Mucosa of rectum (tissue), 2 donors: ENCODE results near the gene CTNND2.

Experiments used
- H3K27ac ChIP-seq, 2 donors: one replicate each; pipeline ENCODE4 v1.7.0; 2013; ENCODE audit warnings: inconsistent platforms in 2 of 2, low read depth in 2 of 2, low read length in 2 of 2
- H3K27me3 ChIP-seq, 2 donors: one replicate each; pipeline ENCODE4 v1.7.0; 2013; ENCODE audit warnings: low read length in 2 of 2; ENCODE audit not compliant: control insufficient read depth in 2 of 2, insufficient read depth in 2 of 2
- H3K36me3 ChIP-seq, 2 donors: one replicate each; pipeline ENCODE4 v1.7.0; 2013; ENCODE audit warnings: low read length in 2 of 2; ENCODE audit not compliant: control insufficient read depth in 2 of 2, insufficient read depth in 2 of 2
- H3K4me1 ChIP-seq, 2 donors: one replicate each; pipeline ENCODE4 v1.7.0; 2013; ENCODE audit warnings: low read length in 2 of 2, mild to moderate bottlenecking in 1 of 2; ENCODE audit not compliant: control insufficient read depth in 2 of 2, insufficient read depth in 2 of 2
- H3K4me3 ChIP-seq, 2 donors: one replicate each; pipeline ENCODE4 v1.7.0; 2013; ENCODE audit warnings: low read length in 2 of 2
- H3K9ac ChIP-seq, 2 donors: one replicate each; pipeline ENCODE4 v1.7.0; 2013; ENCODE audit warnings: low read length in 2 of 2, low read depth in 1 of 2, mild to moderate bottlenecking in 1 of 2
- H3K9me3 ChIP-seq, 2 donors: one replicate each; pipeline ENCODE4 v1.7.0; 2013; ENCODE audit warnings: low read length in 2 of 2; ENCODE audit not compliant: control insufficient read depth in 2 of 2
- donor health status: healthy.
- donor health status: Normal muscosa, but diverticular disease.

CTNND2 gene

GRCh38 chr5:11214864-11215644, 689.2 kb downstream of the CTNND2 start:
- Histone ChIP-seq H3K4me3 (no peak overlapping the region), H3K27ac (no peak overlapping the region), H3K36me3 (no peaks in the 10 kb centered on the region), H3K4me1 (no peaks in the 10 kb centered on the region), H3K27me3 (no peaks in the 10 kb centered on the region), H3K9me3 (peaks cover 0 to 3% of the 10 kb centered on the region in 2 donors), H3K9ac (no peak overlapping the region)

GRCh38 chr5:11212706-11213105, 691.5 kb downstream of the CTNND2 start:
- no peak overlapping the region for H3K9ac ChIP-seq
- H3K4me3 ChIP-seq, result no peak overlapping the region
- no peaks in the 10 kb centered on the region for H3K36me3 ChIP-seq
- no peaks in the 10 kb centered on the region for H3K4me1 ChIP-seq
- H3K27ac ChIP-seq, result no peak overlapping the region
- peaks cover 0 to 3% of the 10 kb centered on the region in 2 donors for H3K9me3 ChIP-seq
- H3K27me3 ChIP-seq, result no peaks in the 10 kb centered on the region

- H3K9ac ChIP-seq, result no peak overlapping the region
- no peaks in the 10 kb centered on the region for H3K9me3 ChIP-seq
- H3K4me3 ChIP-seq, result no peak overlapping the region
- no peaks in the 10 kb centered on the region for H3K4me1 ChIP-seq
- H3K27me3 ChIP-seq, result no peaks in the 10 kb centered on the region
- H3K27ac ChIP-seq, result no peak overlapping the region
- no peaks in the 10 kb centered on the region for H3K36me3 ChIP-seq
Measured at GRCh38 chr5:11197726-11198125, 706.5 kb downstream of the CTNND2 start.

- H3K4me1 ChIP-seq, result no peaks in the 10 kb centered on the region
- no peaks in the 10 kb centered on the region for H3K36me3 ChIP-seq
- H3K9ac ChIP-seq, result no peak overlapping the region
- no peak overlapping the region for H3K4me3 ChIP-seq
- H3K27ac ChIP-seq, result no peak overlapping the region
- no peaks in the 10 kb centered on the region for H3K27me3 ChIP-seq
- H3K9me3 ChIP-seq, result no peaks in the 10 kb centered on the region
Measured at GRCh38 chr5:11191673-11192072, 712.6 kb downstream of the CTNND2 start.

- no peaks in the 10 kb centered on the region for H3K36me3 ChIP-seq
- no peak overlapping the region for H3K9ac ChIP-seq
- no peaks in the 10 kb centered on the region for H3K4me1 ChIP-seq
- no peaks in the 10 kb centered on the region for H3K27me3 ChIP-seq
- no peak overlapping the region for H3K4me3 ChIP-seq
- H3K9me3 ChIP-seq, result no peaks in the 10 kb centered on the region
- H3K27ac ChIP-seq, result no peak overlapping the region
Measured at GRCh38 chr5:11182441-11183080, 721.7 kb downstream of the CTNND2 start.

GRCh38 chr5:11181940-11182339, 722.3 kb downstream of the CTNND2 start:
- Histone ChIP-seq H3K9ac (no peak overlapping the region), H3K27me3 (no peaks in the 10 kb centered on the region), H3K4me3 (no peak overlapping the region), H3K27ac (no peak overlapping the region), H3K9me3 (no peaks in the 10 kb centered on the region), H3K36me3 (no peaks in the 10 kb centered on the region), H3K4me1 (no peaks in the 10 kb centered on the region)

GRCh38 chr5:11180890-11181289, 723.4 kb downstream of the CTNND2 start:
- no peak overlapping the region for H3K4me3 ChIP-seq
- no peaks in the 10 kb centered on the region for H3K36me3 ChIP-seq
- H3K9ac ChIP-seq, result no peak overlapping the region
- H3K4me1 ChIP-seq, result no peaks in the 10 kb centered on the region
- H3K27ac ChIP-seq, result no peak overlapping the region
- H3K9me3 ChIP-seq, result no peaks in the 10 kb centered on the region
- H3K27me3 ChIP-seq, result no peaks in the 10 kb centered on the region

GRCh38 chr5:11177999-11178711, 726.1 kb downstream of the CTNND2 start:
- H3K27me3 ChIP-seq, result no peaks in the 10 kb centered on the region
- H3K9ac ChIP-seq, result no peak overlapping the region
- no peaks in the 10 kb centered on the region for H3K36me3 ChIP-seq
- H3K4me3 ChIP-seq, result no peak overlapping the region
- H3K9me3 ChIP-seq, result no peaks in the 10 kb centered on the region
- H3K4me1 ChIP-seq, result no peaks in the 10 kb centered on the region
- no peak overlapping the region for H3K27ac ChIP-seq

- Histone ChIP-seq H3K4me1 (no peaks in the 10 kb centered on the region), H3K27me3 (no peaks in the 10 kb centered on the region), H3K27ac (no peak overlapping the region), H3K9ac (no peak overlapping the region), H3K4me3 (no peak overlapping the region), H3K9me3 (no peaks in the 10 kb centered on the region), H3K36me3 (no peaks in the 10 kb centered on the region)
Measured at GRCh38 chr5:11174591-11174990, 729.7 kb downstream of the CTNND2 start.

- no peak overlapping the region for H3K27ac ChIP-seq
- no peaks in the 10 kb centered on the region for H3K4me1 ChIP-seq
- H3K9me3 ChIP-seq, result no peaks in the 10 kb centered on the region
- no peak overlapping the region for H3K9ac ChIP-seq
- no peaks in the 10 kb centered on the region for H3K27me3 ChIP-seq
- no peak overlapping the region for H3K4me3 ChIP-seq
- no peaks in the 10 kb centered on the region for H3K36me3 ChIP-seq
Measured at GRCh38 chr5:11172484-11172883, 731.8 kb downstream of the CTNND2 start.
